GM12891 (cell line): ENCODE measurements around the gene CCL26.

Experiments used
- PAX5 ChIP-seq: IDR thresholded peaks from 2 replicates; pipeline ENCODE4 v1.6.1; 2011; ENCODE audit warnings: low read length, moderate library complexity, mild to moderate bottlenecking; ENCODE audit not compliant: insufficient read depth, severe bottlenecking
- POLR2A ChIP-seq: IDR thresholded peaks from 2 replicates; pipeline ENCODE4 v1.6.1; 2011; ENCODE audit warnings: low read depth, low read length, control low read depth
- POLR2AphosphoS5 ChIP-seq: IDR thresholded peaks from 2 replicates; pipeline ENCODE4 v1.6.1; 2011; ENCODE audit warnings: low read depth, low read length, control low read depth
- POU2F2 ChIP-seq: IDR thresholded peaks from 2 replicates; pipeline ENCODE4 v1.6.1; 2011; ENCODE audit warnings: low read depth, mild to moderate bottlenecking, control low read depth, low read length, moderate library complexity
- SPI1 ChIP-seq: IDR thresholded peaks from 2 replicates; pipeline ENCODE4 v1.6.1; 2011; ENCODE audit warnings: low read depth, low read length, control low read depth
- TAF1 ChIP-seq: IDR thresholded peaks from 2 replicates; pipeline ENCODE4 v1.6.1; 2011; ENCODE audit warnings: low read depth, low read length, control low read depth

GRCh38 chr7:75796420-75796819 lies 24.4 kb upstream of the CCL26 start:
- TF ChIP-seq POLR2A (no peak), TAF1 (no peak), POLR2AphosphoS5 (no peak), SPI1 (no peak), POU2F2 (no peak), PAX5 (no peak)
